NOMO-1 treated with dmso at 0.1 percent for 144 hours (cell line): ENCODE results near the gene ARL6IP4.
"Not testable (repeated sequence)": the region's sequence is repeated elsewhere in the genome, so short reads cannot be mapped to it uniquely, and the experiment has no call there.

Source experiments
- DNase-seq: peaks from one replicate; lab custom pipeline; 2025; ENCODE audit not compliant: unreplicated experiment; lab: John Stamatoyannopoulos, UW

The ARL6IP4 gene

GRCh38 chr12:123005081-123005626 lies 24.7 kb downstream of the ARL6IP4 start:
- DNase-seq, result no peak

- DNase-seq, result no peak
Measured at GRCh38 chr12:123006977-123007376, 26.5 kb downstream of the ARL6IP4 start.

GRCh38 chr12:123010110-123010509 lies 29.6 kb downstream of the ARL6IP4 start:
- DNase-seq, result no peak

DNA sequence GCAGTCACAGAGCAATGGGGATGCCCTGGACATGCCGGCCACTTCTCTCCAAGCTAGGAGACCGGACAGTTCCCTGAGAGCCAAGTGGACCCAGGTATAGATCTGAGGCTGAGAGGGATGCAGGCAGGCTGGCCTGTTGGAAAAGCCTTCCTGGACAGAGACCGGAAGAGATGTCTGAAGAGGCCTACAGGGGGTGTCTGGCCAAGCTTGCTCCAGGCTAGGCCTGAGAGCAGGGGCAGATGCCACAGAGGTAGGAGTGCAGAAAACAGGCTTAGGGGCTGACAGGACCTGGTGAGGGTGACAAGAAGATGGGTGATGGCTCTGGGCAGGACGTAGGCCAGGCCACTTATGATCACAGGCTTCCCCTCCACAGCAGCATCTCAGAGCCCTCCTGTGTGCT lies 30.2 kb downstream of the ARL6IP4 start:
- DNase-seq, result no peak

DNA sequence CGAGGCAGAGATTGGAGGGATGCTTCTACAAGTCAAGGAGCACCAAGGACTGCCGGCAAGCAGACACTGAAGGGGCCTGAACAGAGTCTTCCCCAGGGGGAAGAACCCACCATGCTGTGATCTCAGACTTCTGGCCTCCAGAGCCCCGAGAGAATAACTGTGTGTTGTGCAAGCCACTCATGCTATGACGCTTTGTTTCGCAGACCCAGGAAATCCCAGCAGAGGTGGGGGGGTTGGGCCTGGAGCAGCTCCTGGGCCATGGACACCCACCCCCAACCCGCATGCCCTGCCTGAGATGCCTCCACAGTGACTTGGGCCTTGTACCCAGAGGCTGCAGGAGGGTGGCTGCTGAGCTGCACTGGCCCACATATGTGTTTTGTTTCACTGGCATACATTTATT lies 31.2 kb downstream of the ARL6IP4 start:
- no peak for DNase-seq

DNA sequence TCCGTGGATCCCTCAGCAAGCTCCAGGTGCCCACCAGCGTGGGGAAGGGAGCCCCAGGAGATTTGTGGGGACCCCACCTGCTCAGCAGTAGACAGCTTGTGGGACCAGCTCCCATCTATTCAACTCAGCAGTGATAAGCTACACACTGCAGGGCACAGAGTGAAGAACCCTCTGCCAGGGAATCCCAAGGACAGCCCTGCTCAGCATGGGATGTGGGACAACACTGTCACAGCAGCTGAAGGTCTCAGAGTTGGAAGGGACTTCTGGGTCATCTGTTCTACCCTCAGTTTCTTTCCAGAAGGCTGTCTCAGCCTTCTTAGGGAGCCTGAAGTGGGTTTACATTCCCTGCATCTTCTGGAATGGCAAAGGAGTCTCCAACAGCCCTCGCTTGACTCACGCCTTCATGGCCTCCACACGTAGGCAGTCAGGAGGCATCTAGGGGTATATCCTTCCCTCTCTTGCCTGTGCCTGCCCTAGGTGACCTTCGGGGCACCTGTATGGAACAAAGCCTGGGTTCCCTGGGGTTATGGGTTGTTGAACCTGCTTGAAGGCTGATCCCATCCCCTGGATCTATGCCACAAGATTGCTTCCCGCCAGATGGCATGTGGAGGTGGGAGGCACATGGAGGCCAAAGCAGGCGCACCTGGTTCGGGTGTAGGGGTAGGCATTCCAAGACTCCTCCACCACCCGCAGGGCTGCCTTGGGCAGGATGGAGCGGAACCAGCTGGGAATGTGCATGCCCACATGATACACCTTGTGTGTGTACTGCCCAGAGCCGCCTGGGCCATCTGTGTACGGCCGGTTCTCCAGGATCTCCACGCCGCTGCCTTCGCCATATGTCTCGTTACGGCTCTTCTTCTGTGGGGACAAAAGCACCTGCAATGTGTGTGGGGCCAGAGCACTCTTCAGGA lies 33.0 kb downstream of the ARL6IP4 start:
- no peak for DNase-seq

DNA sequence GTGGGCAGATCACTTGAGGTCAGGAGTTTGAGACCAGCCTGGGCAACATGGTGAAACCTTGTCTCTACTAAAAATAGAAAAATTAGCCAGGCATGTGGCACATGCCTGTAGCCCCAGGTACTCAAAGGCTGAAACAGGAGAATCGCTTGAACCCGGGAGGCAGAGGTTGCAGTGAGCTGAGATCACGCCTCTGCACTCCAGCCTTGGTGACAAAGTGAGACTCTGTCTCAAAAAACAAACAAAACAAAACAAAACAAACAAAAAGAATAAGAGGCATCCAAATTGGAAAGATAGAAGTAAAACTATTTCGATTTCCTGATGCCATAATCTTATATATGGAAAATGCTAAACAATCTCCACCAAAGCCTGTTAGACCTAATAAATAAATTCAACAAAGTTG lies 34.0 kb downstream of the ARL6IP4 start:
- DNase-seq, result not testable (repeated sequence)

GRCh38 chr12:123017753-123018152 lies 37.3 kb downstream of the ARL6IP4 start:
- DNase-seq, result no peak

GRCh38 chr12:123019841-123020138 lies 39.3 kb downstream of the ARL6IP4 start:
- DNase-seq, result no peak

DNA sequence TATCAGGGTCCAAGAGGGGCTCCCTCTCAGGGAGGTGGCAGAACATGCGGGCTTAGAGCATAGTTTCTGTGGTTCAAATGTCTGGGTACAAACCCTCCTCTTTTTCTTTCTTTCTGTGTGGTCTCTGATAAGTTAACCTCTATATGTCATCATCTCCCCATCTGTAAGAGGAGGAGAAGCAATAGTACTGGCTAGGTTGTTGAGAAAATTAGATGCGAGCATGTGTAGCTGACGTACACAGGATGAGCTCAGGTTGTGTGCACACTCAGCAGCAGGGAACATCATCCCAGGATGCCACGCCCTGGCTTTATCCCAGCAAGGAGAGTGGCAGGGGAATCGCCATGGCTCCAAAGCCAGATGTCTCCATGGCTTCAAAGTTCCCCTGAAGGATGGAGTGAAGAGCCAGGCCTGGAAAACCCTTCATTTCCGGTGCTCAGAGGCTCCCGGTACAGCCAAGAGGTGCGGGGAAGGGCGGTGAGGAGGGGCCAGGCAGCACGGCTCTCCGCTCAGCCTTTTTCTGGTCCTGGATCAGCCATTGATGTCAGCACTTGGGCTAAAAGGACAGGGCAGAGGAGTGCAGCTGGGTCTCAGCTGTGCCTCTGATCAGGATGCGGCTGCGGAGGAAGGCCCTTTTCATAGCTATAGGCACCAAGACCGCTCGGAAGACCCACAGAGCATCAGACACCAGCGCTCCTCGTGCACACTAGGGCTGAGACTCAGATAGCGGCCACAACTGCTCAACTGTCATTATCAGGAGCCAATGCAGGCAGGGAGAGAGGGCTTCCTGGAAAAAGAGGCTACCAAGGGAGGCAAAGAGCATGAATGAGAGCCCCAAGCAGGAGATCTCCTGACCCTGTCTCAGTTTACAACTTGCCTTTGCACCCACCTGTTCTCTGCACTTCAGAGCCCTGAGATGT lies 41.5 kb downstream of the ARL6IP4 start:
- DNase-seq, result no peak

GRCh38 chr12:123022846-123023245 lies 42.4 kb downstream of the ARL6IP4 start:
- DNase-seq, result no peak

DNA sequence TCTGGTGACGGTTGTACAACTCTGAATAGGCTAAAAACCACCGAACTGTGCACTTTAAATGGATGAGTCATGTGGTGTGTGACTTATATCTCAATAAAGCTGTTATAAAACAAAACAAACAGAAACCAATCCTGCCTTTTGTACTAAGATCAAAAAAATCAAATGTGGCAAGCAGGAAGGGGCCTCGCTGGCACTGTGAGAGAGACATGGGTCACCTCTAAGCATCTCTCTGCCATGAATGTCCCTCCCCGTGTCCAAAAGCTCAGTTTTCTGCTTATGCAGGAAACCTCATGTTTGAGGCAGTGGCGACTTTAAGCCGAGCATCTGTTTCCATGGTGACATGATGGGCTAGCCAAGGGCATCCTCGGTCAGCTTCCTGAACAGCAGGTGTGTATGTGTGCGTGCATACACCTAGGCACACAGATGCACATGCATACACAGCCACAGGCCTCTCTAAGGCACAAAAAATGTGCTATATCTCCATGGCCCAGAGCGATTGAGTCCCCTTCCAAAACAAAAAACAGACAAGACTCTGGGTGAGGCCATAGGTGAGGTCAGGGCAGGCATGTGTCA lies 44.4 kb downstream of the ARL6IP4 start:
- DNase-seq, result no peak

GRCh38 chr12:123026094-123026853 lies 45.8 kb downstream of the ARL6IP4 start:
- DNase-seq, result no peak

DNA sequence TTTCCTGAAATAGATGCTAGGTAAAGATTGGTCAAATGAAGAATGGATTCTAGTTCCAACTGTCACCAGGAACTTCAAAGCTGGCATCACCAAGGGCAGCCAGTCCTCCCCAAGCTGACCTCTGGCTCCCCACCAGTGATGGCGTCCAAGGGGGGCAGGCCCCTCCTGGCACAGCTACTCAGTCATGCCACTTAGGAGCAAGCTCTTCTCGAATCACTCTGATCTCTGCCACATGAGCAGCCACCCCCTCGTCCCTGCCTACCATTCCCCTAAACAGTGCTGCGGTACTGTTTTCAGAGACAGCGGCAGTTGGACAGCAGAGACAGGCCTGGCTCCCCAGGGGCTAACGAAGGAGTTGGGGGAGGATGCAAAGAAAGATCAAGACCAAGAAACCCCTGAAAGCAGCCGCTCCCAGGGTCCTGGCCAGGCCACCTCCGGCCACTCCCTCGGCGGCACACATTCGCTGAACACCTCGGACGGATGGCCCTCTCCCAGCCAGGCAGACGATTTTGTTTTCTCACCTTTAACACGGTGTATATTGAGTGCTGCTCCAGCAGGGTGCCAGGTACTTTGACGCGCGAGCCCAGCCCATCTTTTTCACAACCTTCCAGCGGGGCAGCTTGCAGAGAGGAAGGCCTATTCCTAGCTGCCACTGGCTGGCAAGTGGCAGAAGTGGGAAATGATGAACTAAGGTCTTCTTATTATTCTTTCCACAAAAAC lies 47.4 kb downstream of the ARL6IP4 start:
- no peak for DNase-seq

GRCh38 chr12:123028475-123028874 lies 48.0 kb downstream of the ARL6IP4 start:
- DNase-seq, result no peak

GRCh38 chr12:123029550-123029949 lies 49.1 kb downstream of the ARL6IP4 start:
- DNase-seq, result no peak

GRCh38 chr12:123030686-123031085 lies 50.2 kb downstream of the ARL6IP4 start:
- no peak for DNase-seq

GRCh38 chr12:123031171-123031845 lies 50.8 kb downstream of the ARL6IP4 start:
- DNase-seq, result no peak
